ENCODE data around the gene ATF6. TPM values are rescaled to one million over a fixed set of nuclear protein-coding genes. Genes with fewer than 3 reads are reported as not detected.

ATF6 gene
- total and polyA plus RNA-seq, 2 of the 8 experiments (the other 6 are each of a cell fraction or from before 2014, with no cell fraction given) = 4.6 to 10.0 TPM

DNA sequence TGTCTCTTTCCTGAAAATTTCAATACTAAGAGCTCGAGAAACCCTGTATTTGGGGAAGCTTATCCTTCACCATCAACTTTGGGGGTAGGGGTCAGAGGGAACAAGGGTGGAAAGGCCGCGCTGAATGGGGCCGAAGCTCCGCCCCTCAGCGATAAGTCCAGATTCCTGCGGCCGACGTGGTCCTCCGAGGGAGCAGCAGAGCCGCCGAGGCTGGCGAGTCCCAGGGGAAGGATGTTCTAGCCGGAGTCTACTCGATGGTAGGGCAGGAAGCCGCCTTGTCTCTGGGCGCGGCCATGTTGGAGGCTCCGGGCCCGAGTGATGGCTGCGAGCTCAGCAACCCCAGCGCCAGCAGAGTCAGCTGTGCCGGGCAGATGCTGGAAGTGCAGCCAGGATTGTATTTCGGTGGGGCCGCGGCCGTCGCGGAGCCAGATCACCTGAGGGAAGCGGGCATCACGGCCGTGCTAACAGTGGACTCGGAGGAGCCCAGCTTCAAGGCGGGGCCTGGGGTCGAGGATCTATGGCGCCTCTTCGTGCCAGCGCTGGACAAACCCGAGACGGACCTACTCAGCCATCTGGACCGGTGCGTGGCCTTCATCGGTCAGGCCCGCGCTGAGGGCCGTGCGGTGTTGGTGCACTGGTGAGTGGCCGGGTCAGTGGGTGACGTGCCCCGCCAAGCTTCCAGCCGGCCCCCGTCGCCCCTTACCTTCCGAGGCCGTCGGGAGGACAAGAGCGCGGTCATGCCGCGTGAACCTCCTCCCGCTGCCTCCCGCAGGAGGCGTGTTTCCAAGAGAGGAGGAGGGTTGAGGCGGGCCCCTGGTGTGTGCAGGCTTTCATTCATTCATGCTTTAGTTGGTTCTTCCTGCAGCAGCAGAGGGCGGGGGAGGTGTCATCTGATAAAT is 16.4 kb upstream of the ATF6 start, which contains the start of gene DUSP12 (continued):
- TF ChIP-seq CHD7 (IDR thresholded peaks at IDR 0.05; ENCODE audit: insufficient replicate concordance, low read length) = no peak
- no peak for TF ChIP-seq RXRA (IDR thresholded peaks at IDR 0.05; ENCODE audit: insufficient read depth, low read depth, low read length)

All from H1 (cell line).